ENCODE data around the gene ZNF444.

DNA sequence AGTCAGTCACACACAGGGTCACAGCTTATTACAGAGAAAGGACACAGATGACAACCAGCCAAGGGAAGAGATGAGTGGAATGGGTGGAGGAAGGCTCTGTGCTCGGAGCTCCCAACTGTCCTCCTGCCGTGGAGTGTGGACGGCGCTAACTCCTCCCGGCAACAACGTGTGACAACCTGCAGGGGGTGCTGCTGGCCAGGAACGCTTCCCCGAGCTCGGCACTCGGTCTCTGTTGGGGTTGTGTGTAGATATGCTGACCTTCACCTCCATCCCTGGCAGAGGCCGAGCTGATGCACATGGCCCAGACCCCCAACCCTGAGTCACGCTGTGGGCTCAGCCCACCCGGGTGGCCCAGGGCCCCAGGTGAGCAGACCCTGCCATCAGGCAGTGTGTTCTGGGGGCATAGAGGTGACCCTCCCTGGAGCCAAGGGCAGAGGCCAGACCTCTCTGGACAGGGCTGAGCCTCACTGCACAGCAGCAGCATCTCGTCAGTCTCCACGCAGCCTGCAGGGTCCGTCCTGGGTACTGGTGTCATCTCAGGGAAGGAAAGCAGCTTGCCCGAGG is 14.1 kb downstream of the ZNF444 start:
- TF ChIP-seq, protein P1, sequence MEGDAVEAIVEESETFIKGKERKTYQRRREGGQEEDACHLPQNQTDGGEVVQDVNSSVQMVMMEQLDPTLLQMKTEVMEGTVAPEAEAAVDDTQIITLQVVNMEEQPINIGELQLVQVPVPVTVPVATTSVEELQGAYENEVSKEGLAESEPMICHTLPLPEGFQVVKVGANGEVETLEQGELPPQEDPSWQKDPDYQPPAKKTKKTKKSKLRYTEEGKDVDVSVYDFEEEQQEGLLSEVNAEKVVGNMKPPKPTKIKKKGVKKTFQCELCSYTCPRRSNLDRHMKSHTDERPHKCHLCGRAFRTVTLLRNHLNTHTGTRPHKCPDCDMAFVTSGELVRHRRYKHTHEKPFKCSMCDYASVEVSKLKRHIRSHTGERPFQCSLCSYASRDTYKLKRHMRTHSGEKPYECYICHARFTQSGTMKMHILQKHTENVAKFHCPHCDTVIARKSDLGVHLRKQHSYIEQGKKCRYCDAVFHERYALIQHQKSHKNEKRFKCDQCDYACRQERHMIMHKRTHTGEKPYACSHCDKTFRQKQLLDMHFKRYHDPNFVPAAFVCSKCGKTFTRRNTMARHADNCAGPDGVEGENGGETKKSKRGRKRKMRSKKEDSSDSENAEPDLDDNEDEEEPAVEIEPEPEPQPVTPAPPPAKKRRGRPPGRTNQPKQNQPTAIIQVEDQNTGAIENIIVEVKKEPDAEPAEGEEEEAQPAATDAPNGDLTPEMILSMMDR (IDR thresholded peaks at IDR 0.05): no peak
- no peak for TF ChIP-seq POLR2A (IDR thresholded peaks at IDR 0.05)
- no peak for TF ChIP-seq POLR2AphosphoS5 (IDR thresholded peaks at IDR 0.05; ENCODE audit: insufficient read depth in 1 of 2, low read depth in 1 of 2)
